A673 (cell line): ENCODE data around the gene EIF3I.

Experiments used
- CTCF ChIP-seq: fragments of 300-800, 200-600 bp; sonication (generic); conservative IDR thresholded peaks from 2 replicates; pipeline ENCODE4 v1.5.1; 2017; ENCODE audit warnings: low read depth, mild to moderate bottlenecking, antibody characterized with exemption, low read length, moderate library complexity, mixed read lengths
- EZH2 ChIP-seq: fragments of 200-600 bp; sonication (generic); IDR thresholded peaks from 2 replicates; pipeline ENCODE4 v1.6.1; 2017; ENCODE audit warnings: borderline replicate concordance, low read depth, mild to moderate bottlenecking, mixed read lengths, antibody characterized with exemption, low read length; ENCODE audit not compliant: poor library complexity, severe bottlenecking

- TF ChIP-seq CTCF (no peak), EZH2 (no peak)
Observed at GRCh38 chr1:32249831-32250525, 27.8 kb downstream of the EIF3I start.
